Pulmonary artery endothelial cell (primary cell): ENCODE measurements around the gene SLC13A3. TPM values are rescaled to one million over a fixed set of nuclear protein-coding genes. Genes with fewer than 3 reads are reported as not detected.
"Not testable (repeated sequence)": the region's sequence is repeated elsewhere in the genome, so short reads cannot be mapped to it uniquely, and the experiment has no call there.

ENCODE experiments used
- DNase-seq: peaks from one replicate; pipeline ENCODE4 v3.0.0-alpha.2; 2011; ENCODE audit warnings: low read depth, low spot score
- total RNA-seq: library from RNA; depleted of rRNA; stranded (reverse); fragments of >200 nt; gene quantifications from 2 replicates; pipeline ENCODE4 v1.2.3, GENCODE V29; 2014

SLC13A3 gene
- total RNA-seq, 1 donor from 2014 or later = 0.40 TPM

DNA sequence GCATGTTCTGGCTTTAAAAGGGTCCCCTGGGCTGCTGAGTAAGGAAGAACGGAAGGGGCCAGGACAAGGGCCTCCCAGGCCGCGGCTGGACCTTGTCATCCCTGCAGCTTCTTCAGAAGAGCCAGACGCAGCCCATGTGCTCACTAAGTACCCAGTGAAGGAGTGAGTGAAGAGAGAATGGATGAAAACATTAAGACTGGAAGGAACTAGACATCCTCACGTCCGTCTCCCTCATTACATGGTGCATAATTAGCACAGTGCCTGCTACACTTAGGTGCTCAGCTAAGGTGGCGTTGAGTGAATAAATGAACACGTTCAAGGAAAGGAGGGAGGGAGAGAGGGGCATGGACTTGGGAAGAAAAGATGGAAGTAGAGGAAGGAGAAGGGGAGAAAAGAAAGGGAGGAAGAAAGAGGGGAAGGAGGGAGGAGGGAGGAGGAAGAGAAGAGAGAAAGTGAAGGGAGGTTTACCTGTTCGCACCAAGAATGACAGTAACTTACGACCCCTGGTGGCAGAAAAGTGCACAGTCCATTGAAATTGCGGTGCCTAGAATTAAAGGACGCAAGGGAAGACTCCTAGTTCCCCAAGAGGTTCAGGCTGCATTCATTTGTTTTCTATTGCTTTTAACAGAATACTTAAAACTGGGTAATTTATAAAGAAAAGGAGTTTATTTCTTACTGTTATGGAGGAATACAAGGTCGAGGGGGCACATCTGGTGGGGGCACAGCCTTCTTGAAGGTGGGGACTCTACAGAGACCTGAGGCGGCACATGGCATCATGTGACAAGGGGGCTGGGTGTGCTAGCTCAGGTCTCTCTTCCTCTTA is 30.0 kb upstream of the SLC13A3 start:
- no peak for DNase-seq

- no peak for DNase-seq
These were observed 29.4 kb upstream of the SLC13A3 start for GRCh38 chr20:46680684-46681031.

DNA sequence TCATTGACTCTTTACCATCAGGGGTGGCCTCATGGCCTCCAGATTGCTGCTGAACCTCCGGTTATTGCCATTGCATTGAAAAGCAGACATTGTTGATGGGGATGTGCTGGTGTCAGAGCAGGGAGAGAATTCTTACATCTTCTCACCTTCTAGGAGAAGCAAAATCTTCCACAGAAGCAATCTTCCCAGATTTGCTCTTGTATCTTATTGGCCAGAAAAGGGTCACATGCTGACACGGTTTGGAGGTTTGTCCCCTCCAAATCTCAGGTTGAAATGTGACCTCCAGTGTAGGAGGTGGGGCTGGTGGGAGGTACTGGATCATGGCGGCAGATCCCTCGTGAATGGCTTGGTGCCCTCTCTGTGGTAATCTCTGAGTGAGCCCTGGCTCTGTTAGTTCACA is 27.3 kb upstream of the SLC13A3 start:
- no peak for DNase-seq

DNA sequence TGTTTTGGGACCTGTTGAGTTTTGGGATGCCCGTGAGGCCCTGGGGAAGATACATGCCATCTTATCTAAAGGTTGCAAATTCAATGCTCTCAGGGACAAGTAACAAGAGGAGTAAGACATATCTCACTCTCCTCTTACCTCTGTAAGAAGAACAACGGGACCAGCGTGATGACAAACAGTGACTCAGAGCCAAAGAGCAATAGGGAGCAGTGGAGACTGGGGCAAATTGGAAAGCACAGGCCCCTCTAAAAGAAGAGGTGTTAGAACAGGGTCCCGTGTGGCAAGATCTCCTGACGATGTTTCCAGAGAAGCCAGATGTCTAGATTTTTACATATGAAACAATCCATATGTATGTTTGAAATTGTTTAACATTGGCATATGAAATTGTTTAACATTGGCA is 26.3 kb upstream of the SLC13A3 start:
- no peak for DNase-seq

- DNase-seq = not testable (repeated sequence)
These were observed 25.5 kb upstream of the SLC13A3 start for GRCh38 chr20:46676649-46677316.

GRCh38 chr20:46674253-46675083 is 23.2 kb upstream of the SLC13A3 start:
- no peak for DNase-seq

GRCh38 chr20:46673394-46674252 is 22.4 kb upstream of the SLC13A3 start:
- DNase-seq = no peak

GRCh38 chr20:46672543-46673148 is 21.4 kb upstream of the SLC13A3 start:
- DNase-seq = no peak

DNA sequence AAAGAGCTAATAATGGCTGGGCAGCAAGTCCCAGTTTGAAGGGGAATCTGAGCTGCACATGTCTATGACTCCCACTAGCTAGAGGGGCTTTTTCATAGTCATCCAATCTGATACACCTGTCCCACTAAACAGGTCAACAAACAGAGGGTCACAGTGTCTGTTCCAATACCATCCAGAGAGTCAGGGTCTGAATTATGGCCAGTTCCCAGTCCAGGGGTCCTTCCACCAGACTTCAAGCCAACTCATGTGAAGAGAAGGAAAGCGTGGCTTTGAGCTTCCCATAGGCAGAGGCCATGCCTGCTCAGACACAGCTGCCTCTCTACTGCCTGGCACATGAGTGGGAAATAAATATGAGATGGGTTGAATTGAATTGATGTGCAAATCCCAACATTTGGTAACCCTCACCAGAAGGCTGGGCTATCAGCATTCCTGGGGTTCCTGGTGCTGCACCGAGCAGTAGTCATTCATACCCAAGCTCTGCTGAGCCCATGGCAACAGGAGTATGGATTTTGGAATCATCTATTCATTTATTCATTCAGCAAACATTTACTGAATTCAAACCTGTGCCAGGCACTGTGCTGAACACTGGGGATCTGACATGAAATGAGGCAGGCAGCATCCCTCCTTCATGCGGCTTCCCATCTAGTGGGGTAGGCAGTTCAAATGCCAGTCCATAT is 20.7 kb upstream of the SLC13A3 start:
- no peak for DNase-seq

DNA sequence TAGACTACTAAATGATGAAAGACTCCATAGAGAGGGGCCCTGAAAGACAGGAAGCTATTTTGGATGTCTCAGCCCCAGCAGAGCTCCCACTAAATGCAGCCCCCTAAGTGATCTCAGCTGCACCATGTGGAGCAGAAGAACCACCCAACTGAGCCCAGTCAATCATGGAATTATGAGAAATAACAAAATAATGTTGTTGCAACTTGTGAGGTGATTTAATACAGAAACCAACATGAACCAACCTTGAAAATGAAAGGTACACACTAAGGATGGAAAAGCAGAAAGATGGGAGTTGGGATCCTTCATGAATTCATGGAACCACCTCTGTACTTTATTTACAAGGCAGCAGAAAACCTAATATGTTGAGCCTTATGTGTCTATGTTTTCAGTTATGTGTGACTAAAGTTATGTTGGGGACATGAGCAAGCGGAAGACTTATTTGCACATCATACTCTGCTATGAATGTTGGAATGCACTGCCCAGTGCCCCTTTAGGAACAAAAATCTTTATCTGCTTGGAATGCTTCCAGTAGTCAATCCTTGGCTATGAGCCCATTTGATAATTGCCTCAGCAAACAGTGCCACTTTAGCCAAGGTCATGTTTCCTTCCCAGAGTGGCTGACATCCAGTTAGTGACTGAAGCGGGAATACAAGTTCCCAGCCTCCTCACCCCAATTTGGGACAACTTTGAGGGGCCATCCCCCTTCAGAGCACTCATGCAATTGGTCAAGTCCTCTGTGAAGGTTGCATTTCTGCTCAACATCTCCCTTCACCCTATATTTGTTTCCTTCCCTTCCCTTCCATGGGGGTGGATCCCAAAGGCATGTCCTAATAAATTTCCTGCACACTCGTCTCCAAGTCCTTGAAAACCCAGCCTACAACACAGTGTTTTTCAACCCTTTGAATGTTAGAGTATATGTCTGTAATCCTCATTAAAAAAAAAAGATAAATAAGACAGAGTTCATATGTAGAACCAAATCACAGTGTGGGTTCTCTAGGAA is 19.6 kb upstream of the SLC13A3 start:
- no peak for DNase-seq

- no peak for DNase-seq
These were observed 18.9 kb upstream of the SLC13A3 start for GRCh38 chr20:46670228-46670584.

GRCh38 chr20:46666818-46667515 is 15.7 kb upstream of the SLC13A3 start:
- DNase-seq = no peak

DNA sequence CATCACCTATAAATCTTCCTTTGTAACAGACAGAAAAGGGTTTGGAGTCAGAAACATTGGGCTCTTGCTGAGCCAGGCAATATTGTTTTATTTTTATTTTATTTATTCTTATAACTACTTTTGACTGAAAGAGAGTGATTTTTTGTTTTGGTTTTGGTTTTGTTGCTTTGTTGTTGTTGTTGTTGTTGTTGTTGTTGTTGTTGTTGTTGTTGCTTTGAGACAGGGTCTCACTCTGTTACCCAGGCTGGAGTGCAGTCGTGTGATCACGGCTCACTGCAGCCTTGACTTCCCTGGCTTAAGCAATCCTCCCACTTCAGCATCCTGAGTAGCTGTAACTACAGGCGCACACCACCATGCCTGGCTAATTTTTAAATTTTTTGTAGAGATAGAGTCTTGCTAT is 15.0 kb upstream of the SLC13A3 start:
- no peak for DNase-seq

GRCh38 chr20:46665602-46666001 is 14.3 kb upstream of the SLC13A3 start:
- DNase-seq = no peak

DNA sequence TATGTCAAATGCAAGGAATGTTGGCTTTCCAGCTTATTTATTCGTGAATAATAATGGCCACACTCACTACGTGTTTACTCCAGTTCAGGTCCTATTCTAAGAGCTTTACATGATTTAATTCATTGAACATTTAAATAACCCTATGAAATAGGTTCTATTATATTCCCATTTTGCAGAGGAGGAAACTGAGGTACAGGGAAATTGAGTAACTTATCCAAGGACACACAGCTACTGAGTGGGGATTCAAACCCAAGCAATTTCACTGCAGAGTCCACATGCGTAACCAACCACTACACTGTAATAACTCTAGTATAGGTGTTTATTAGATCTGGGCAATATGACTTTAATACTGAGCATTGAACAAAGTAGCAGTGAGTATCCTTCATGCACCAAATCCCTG is 12.3 kb upstream of the SLC13A3 start:
- no peak for DNase-seq

- no peak for DNase-seq
These were observed 10.4 kb upstream of the SLC13A3 start for GRCh38 chr20:46661659-46662058.

- DNase-seq = no peak
These were observed 9.2 kb upstream of the SLC13A3 start for GRCh38 chr20:46660487-46660886.

- DNase-seq = no peak
These were observed 6.4 kb upstream of the SLC13A3 start for GRCh38 chr20:46657618-46658017.
